HEK293T (cell line): ENCODE measurements around the gene OR51B4.

Experiments used
- FOXK2 ChIP-seq: fragments of 450-650 bp; IDR thresholded peaks from 2 replicates; pipeline ENCODE4 v1.6.1; 2016; ENCODE audit warnings: mild to moderate bottlenecking
- FOXM1 ChIP-seq: fragments of 450-650 bp; IDR thresholded peaks from 2 replicates; pipeline ENCODE4 v1.6.1; 2017; ENCODE audit warnings: mild to moderate bottlenecking, borderline replicate concordance
- NFRKB ChIP-seq: fragments of 450-650 bp; IDR thresholded peaks from 2 replicates; pipeline ENCODE4 v1.6.1; 2016; ENCODE audit warnings: mild to moderate bottlenecking, moderate library complexity
- SP1 ChIP-seq: fragments of 450-650 bp; IDR thresholded peaks from 2 replicates; pipeline ENCODE4 v1.6.1; 2017
- SUZ12 ChIP-seq: fragments of 450-650 bp; IDR thresholded peaks from 2 replicates; pipeline ENCODE4 v1.6.1; 2016; ENCODE audit warnings: mild to moderate bottlenecking

DNA sequence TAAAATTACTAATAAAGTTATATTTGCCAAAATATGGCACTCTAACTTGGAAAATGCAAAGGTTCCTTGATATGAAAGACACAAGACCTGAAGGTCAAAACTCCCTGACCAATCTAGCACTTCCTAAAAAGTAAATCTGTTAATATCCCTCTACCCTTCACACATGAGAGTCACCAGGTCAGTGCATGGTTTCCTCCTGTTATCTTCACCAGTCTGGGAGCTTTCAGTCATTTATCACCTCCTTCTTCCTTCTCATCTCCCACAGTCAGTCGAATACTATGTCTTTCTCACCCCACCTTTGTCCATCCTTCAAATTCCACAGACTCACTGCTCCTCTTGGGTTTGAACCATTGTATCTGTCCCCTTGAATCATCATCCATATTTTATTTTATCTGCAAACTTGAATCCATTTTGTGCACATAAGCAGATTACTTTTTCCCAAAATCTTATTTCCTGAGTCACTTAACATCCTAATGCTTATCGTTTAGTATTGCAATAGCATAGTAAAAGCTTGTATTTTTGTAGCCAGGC, 34.6 kb downstream of the OR51B4 start:
- TF ChIP-seq SP1 (no peak), SUZ12 (no peak), NFRKB (no peak), FOXM1 (no peak), FOXK2 (no peak)
